ENCODE data around the gene SRGAP2C.
"Not testable (repeated sequence)": the region's sequence is repeated elsewhere in the genome, so short reads cannot be mapped to it uniquely, and the experiment has no call there.

The SRGAP2C gene

DNA sequence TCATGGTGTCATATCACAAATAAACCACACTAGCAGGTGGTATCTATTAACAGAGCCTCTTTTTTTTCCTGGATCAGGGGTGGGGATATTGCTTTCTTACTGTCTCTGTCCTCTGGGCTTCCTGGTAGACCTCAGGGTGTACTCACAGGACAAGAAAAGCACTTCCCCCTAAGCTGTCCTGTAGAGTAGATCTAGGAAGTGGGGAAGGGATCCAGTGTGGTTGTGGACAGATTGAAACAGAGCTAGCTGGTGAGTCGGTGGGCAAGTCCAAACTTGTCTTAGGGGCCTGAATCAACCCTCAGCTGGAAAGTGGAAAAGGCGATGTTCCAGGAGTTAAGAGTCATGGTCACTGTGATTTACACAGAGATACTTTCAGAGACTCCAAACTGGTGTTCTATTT is 96.7 kb downstream of the SRGAP2C start:
- DNase-seq: not testable (repeated sequence)

DNA sequence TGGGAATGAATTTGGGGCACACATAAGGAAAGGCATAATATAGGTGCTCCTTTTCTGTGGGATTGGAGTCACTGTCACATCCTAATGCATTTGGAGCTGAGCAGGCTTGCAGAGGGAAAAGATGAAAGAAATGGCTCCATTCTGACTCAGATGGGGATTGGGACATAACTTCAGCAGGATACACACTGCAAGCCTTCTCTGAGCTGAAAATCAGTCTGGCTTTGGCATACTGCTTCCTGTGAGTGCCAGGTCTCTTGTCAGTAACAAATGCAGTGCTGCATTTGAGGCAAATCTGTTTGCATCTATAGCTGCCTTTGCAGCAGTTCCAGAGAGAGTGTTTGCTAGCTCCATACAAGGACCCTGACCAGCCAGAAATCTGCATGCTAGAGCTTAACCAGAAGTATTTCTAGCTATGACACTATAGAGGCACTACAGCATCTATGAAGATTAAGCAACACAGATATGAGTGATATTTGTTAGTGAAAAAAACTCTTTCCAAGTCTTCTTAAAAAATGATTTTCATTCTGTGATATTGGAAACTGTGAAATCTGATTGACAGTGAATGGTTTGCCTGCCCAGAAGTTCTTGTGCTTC is 98.9 kb downstream of the SRGAP2C start:
- not testable (repeated sequence) for DNase-seq

DNA sequence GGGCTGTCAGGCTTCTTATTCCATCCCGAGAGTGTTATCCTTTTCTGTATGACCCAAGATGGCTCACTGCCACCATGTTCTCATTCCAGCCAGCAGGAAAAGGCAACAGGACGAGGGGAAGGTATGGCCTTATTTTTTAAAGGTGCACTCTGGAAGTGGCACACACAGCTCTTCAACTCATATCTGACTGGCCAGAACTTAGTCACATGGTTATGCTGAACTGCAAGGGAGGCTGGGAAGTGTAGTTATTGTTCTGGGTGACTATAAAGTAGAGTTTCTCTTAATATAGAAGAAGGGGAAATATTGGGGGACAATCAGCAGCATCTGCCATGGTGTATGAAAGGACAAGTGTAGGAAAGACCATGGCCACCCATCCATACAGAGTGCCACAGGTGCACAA is 107.8 kb downstream of the SRGAP2C start:
- not testable (repeated sequence) for DNase-seq

DNA sequence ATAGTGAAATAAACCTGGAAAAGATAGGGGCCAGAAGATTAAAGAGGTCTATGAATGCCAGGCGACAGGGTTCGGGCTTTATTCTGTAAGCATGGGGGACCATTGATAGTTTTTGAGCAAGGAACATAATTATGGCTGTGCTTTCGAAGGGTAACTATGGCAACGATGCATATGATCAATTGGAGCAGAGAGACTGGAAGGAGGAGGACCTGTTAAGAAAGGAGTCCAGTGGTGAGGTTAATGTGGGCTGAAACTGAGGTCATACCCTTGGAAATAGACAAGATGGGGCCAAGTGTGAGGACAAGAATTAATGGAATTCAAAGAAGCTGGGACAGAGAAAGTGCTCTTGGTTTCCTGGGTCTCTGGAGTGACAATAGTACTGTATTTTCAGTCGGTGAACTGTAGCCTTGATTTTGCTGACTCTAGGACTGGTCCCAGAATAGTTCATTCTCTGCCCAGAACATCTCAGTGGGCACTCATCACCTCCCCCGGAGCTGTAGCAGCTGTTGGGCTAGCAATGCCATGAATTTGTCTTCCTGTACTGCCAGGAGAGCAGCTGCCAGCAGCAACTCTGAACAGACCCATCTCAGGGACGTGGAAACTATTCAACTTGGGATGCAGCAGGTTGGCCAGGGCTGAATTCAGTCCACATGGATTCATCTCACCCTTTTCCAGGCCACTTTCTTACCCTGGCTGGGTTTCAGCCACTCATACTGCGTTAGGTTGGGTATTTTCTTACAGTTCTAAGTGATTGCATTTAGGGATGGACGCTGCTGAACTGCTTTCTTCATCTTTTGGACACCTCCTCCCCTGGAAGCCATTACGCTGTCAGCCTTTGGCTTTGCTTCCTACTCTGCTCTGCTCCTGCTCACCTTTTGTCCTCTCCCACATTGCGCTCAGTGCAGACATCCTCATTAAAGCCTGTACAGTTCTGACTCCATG is 108.8 kb downstream of the SRGAP2C start:
- DNase-seq: not testable (repeated sequence)

DNA sequence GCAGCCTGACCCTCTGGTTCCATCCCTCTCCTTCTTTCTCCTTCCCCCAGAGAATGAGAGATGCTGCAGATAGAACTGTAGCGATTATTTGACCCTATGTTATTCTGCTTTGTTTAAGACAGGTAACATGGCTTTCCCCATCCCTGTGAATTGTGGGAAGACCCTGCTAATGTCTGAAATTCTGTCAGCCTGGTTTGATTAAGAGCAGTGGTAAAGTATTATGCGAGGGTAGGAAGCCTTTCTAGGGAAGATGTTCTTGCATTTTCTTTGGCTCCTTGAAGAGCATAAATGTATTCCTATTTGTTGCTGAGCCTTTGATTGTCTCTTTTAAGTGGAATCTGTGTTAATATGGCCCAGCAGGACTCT is 109.4 kb downstream of the SRGAP2C start:
- not testable (repeated sequence) for DNase-seq

DNA sequence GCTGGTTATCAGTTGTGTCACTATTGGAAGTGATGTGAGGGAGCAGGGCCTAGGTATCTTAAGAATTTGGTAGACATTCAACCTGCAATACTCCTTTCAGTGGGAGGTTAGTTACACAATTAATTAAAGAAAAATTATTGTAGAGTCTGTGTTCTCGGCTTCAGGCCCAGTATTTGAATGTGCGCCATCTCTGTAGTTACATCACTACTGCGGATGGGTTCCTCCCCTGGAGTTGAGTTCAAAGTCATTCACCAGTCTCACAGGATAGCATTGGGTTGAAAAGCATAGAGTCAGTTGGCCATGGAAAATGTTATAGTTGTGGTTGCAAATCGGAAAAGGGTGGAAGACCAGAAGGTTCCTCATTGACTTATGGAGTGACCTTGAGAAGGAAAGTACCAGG is 111.8 kb downstream of the SRGAP2C start:
- DNase-seq: not testable (repeated sequence)

DNA sequence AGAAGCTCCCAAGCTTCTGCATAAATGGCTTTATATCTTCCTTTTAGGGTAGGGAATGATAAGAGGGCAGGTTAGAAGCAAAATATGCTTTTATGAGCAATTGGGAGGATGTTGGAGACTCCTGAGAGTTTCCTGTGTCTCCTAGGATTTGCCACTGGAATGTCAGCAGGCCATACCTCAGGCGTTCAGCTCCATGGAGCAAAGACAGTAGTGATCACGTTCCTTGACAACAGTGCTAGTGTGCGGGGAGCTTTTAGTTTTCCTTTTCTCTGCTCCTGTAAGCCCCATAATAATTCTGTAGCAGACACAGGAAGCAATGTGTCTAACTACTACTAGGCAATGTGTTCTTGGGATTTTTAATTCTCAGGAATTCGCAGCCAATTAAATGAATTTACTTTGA is 113.8 kb downstream of the SRGAP2C start:
- DNase-seq: not testable (repeated sequence)

DNA sequence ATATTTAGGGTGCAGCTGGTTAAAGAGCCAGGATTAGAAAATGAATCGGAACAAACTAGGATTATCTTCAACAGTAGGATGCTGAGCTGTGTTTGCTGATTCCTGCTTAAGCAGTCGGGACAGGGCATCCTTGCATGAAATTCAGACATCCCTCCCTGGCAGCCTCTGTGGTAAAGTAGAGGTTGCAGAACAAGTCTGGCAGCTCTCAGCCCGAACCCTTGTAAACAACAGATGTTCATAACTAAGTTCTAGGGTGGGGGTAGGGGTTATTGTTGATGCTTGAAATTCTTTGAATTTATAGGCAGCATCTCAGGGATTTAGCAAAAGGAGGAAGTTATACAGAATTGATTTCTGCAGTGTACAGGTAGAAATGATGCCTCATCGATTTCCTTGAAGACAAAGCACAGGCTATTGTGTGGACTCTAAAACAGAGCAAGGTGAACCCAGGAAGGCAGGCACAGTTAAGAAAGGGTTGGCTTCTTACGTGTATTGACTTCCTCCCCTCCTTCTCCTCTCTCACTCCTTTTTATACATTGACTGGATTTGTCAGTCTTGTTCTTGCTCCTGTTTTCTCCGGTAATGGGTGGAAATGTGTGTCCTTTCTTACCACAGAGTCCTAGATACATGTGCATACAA is 114.9 kb downstream of the SRGAP2C start:
- not testable (repeated sequence) for DNase-seq

DNA sequence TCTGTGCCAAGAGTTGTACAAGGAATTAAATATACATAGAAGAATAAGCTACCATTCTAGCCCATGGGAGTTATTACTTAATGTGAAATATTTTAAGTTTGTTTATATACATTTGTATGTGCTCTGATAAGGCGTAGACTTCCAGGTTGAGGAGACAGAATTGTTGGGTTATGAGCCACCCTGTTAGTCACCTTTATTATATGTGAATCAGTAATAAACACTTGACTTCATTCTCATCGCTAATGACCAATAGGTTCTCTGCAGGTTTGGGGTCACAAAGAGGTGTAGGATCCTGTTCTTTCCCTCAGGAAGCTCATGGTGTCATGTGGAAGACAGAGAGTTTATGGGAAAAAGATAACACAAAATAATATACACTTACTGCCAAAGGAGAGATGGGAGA is 117.1 kb downstream of the SRGAP2C start:
- DNase-seq: not testable (repeated sequence)

DNA sequence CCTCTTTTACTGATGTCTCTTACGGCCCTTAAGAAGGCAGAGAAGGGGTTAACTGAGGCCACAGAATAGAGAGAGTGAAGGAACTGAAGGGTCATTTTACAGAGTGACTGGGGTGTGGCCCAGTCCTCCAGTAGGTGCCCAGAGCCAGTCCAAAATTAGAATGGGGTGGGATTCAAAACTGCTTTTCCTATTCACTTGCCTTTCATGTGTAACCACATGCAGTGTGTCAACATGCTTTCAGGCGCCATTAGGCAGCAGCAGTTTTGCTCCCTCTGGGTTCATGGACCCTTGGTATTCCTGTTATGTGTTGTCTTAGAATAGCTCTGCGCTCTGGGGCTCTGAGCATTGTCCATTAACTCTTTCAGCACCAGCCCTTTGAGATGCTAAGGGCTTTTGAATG is 123.0 kb downstream of the SRGAP2C start:
- DNase-seq: not testable (repeated sequence)

DNA sequence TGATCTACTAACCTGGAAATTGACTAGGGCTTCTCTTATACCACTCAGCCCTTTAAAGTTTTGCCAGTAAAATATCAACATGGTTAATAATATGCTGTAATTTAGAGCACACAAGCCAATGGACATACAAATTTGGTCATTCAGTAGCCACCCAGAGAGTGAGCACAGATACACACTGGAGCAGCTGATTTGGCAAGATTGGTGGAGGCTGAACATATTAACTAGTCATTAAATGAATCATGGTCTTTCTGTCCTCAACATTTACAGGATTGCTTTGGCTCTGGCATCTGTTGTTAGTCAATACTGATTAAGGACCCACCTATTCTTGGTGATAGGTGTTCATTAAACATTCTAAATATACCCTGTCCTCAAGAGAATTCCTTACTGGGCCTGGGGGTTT is 130.7 kb downstream of the SRGAP2C start:
- not testable (repeated sequence) for DNase-seq

DNA sequence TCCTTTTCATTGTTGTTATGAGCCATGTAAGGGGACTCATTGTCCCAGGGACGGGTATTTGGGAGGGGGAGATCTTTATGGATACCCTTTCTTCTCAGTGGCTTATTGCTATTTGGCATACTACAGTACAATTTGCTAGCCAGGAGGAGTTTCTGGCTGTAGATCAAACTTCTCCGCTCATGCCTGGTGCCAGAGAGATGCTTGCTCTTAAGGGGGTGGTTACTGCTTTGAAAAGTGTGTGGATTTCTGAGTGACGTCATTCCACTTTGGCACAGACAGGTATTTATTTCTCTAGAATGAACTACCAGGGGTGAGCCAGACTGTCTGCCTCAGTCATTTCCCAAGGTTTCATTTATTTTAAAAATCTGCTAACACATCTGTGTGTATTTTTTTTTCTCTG is 131.3 kb downstream of the SRGAP2C start:
- not testable (repeated sequence) for DNase-seq

DNA sequence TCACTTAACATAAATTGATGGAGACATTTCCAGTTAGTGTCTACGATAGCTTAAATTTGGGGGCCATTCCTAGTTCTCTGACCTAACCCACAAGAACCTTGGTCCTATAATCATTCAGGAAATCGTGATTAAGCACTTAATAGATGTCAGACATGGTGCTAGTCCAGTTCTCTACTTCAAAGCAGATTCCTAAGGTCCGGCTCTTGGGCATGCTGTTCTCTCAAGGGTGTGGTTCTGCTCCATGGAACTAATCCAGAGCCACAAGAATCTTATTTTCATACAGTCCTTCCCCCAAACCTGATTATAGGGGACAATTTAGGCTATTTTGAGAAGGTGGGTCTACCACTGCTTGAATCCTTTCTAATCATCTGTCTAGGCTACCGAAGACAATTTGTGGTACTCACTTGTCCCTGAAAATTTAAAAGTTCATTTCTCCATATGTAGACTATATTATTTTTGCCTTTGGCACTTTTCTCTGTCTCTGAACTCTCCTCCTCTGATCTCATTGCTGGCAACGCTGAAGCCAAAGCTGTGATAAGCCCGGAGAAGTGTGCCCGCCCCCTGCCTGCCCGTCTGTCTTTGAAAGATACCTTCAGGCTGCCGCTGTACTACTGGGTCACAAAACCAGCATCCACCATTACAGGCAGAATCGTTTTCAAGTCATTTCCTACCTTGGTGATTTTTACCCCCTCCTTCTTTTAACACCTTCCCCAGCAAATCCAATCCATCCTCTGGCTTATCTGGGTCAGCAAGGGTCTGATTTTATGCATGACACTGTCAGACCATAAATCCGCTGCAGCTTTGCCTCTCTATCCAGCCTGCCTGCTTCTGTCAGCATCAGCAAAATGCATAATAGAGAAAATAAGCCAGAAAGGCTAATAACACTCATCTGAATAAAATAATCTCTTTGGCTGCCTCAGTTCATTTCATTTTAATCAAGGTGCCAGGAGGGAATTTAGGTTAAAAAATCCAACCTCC is 133.0 kb downstream of the SRGAP2C start:
- DNase-seq: not testable (repeated sequence)

DNA sequence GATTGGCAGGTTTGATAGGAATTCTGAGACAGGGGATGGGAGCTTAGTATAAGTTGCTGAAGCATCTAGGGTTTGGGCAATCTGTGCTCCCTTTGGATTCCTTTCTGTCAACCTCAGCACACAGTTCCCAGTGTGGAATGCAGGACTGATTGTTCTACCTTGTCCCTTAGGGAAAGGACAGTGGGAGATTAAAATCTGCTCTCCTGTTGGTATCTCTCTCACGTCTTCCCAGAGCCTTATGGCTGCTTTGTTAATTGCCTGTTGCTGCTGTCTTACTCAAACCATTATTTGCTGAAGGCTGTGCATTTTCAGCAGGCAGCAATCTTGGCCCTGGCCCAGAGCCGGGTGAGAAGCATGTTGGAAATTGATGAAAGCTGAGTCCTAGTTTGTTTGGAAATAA is 133.9 kb downstream of the SRGAP2C start:
- not testable (repeated sequence) for DNase-seq

DNA sequence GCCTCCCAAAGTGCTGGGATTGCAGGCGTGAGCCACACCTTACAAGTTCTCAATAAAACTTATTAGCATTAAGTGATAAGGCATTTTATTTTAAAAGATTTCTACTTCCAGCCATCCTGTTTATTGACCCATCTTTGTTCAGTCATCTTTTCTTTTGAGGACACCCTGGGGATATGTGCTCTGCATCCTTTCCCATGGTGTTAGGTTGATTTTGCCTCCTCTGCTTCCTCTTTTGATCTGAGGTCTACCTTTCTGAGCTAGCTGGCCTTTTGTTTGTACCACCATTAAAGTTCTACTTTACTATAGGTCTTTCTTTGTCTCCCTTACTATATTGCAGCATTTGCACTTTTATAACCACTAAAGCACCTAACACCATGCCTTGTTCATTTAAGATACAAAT is 136.9 kb downstream of the SRGAP2C start:
- not testable (repeated sequence) for DNase-seq

DNA sequence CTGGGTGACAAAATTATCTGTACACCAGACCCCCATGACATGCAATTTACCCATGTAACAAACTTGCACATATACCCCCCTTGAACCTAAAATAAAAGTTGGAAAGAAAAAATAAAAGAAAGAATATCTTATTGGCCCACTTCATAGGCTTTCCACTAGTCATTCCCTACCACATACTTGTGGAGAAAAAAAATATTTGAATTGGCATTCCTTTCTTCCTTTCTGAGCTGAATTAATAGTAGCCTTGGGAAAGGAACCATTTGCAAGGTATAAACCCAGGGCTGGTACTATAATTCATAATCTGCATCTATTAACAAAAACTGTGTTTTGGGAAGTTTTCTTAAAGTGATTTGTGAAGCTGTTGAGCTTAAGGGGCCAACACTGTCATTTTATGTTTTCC is 140.0 kb downstream of the SRGAP2C start:
- not testable (repeated sequence) for DNase-seq

DNA sequence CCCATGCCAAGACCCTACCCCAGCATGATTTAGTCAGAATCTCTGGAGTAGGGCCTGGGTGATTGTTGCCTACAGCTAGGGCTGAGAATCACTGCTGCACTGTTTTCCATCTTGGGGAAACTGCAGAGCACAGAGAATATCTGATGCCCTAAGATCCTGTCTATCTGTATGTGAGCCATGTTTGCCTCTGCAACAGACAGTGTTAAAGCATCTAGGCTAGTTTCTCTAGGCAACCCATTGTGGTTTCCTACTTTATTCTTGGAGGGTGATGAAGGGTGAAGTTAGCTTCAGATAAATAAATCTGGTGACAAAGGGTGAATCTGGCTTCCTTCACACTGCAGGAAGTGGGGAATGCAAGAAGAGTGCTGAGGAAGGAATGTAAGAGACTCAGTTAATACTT is 147.4 kb downstream of the SRGAP2C start:
- DNase-seq: not testable (repeated sequence)

DNA sequence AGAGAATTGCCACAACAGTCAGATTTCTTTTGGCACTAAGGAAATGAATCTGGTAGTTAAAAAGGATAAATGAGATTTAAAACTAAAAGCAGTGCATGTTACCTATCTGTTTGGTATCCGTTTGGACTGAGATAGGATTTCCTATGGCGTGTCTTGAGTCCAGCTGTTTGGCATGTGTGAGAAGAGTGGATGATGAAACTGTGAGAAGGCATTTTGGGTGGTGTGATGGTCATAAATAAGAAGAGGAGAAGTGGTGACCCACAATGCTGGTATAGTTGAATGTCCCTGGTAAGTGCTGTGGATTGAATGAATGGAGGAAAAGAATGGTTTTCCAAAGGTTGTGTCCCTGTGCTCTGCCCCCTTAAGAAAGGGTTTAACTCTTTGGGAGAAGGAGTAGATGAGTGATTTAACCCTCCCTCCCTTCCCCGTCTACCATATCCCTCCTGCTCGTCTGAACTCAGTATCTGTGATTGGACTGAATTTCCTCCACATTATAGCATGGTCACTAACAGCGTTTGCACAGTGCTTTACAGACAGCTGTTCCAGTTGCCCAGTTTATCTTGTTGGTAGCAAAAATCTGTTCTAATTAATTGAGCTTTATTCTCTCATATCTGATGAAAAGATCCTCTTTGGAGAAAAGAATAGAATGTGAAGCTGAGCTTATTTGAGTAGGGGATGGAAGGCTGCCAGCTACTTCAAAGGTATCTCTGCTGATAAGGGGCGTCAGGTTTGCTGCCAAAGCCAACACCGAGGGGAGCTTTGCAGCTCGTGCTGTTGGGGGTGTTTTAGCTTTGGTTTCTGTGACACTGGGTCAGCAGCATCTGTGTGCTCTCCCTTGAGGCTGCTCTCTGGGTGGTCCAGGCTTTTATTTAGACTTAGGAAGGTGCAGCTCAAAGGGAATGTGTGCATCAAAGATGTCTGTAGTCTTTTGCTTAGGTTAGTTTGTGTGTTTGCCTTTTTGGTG is 148.1 kb downstream of the SRGAP2C start:
- DNase-seq: not testable (repeated sequence)

DNA sequence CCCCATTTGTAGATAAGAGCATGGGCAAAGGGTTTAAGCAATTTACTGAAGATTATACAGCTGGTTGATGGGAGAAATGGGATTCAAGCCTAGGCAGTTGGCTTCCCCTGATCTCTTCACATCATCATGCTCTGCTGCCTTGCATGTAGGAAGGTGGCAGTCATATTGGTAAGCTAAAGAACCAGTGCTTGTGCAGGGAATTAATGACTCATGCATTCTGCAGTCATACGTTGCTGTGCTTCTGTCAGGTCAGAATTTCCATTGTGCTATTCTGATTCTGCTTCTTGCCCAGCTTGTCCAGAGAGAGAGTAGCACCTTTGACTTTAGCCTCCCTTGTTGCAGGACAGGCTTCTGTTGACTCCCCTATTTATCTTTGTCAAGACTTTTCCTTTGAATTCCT is 153.2 kb downstream of the SRGAP2C start:
- not testable (repeated sequence) for DNase-seq

DNA sequence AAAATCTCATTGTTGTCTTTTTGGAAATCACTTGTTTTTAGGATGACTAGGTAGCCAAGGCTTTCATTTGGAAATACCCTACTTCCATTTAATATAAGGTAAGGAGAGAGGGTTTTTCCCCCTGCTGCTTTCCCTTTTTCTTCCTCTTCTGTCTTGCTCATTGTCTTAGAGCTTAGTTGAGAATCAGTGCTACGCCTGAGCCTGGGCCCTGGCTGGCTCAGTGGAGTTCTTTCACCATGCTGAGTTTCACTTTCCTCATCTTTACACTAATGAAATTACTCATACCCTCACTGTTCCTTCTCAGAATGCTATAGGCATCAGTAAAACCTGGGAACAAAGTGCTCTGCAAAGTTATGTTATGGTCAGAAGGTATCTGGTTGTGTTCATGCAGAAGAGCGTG is 154.8 kb downstream of the SRGAP2C start:
- DNase-seq: not testable (repeated sequence)

DNA sequence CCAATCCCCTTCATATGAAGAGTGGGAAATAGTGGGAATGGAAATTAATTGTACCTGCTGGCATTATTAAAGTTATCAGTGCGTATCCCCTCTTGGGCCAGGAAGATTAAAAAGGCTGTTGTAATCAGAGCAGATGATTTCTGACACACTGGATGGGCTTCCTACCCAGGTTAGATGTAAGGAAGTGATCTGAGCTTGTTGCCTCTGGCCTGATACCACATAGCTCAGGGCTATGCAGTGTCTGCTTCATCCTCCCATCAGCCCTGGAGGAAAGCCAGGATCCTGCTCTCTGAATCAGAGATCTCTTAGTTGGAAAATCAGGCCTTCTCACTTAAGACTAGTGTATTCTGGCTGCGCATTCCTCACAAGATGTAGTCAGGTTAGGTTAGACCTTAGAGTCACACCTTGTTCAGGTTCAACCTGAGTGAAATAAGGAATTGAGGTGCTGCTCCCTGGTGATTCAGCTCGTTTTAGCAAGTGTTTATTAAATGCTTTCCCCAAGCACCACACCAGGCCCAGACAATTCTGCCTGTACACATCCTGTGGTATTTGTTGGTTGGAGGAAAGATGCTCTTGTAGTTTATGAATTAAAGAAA is 158.6 kb downstream of the SRGAP2C start:
- DNase-seq: not testable (repeated sequence)
